ENCODE results near the gene NGEF.

GRCh38 chr2:232883116-232883721, 129.8 kb downstream of the NGEF start:
- TF ChIP-seq CTCF (IDR thresholded peaks at IDR 0.05) (no peak), ZFX (IDR thresholded peaks at IDR 0.05; ENCODE audit: borderline replicate concordance) (no peak)

Data from 22Rv1 (cell line).